Epithelial cell of proximal tubule (primary cell): Measurements from ENCODE around the gene UNKL. TPM values are rescaled to one million over a fixed set of nuclear protein-coding genes. Genes with fewer than 3 reads are reported as not detected.

Experiments
- DNase-seq: peaks from one replicate; pipeline ENCODE4 v3.0.0-alpha.2; 2011; ENCODE audit warnings: low read depth
- H3K4me3 ChIP-seq: 2 replicates; pipeline ENCODE4 v1.5.1; 2011; ENCODE audit warnings: low read depth, mild to moderate bottlenecking, low read length
- total RNA-seq: library from RNA; depleted of rRNA; stranded (reverse); fragments of >200 nt; gene quantifications from 2 replicates; pipeline ENCODE4 v1.2.3, GENCODE V29; 2015
- TF ChIP-seq, protein P1 (sequence below): conservative IDR thresholded peaks from 2 replicates; pipeline ENCODE4 v1.5.1; 2012; ENCODE audit warnings: low read depth, mild to moderate bottlenecking, low read length

UNKL gene, protein sequence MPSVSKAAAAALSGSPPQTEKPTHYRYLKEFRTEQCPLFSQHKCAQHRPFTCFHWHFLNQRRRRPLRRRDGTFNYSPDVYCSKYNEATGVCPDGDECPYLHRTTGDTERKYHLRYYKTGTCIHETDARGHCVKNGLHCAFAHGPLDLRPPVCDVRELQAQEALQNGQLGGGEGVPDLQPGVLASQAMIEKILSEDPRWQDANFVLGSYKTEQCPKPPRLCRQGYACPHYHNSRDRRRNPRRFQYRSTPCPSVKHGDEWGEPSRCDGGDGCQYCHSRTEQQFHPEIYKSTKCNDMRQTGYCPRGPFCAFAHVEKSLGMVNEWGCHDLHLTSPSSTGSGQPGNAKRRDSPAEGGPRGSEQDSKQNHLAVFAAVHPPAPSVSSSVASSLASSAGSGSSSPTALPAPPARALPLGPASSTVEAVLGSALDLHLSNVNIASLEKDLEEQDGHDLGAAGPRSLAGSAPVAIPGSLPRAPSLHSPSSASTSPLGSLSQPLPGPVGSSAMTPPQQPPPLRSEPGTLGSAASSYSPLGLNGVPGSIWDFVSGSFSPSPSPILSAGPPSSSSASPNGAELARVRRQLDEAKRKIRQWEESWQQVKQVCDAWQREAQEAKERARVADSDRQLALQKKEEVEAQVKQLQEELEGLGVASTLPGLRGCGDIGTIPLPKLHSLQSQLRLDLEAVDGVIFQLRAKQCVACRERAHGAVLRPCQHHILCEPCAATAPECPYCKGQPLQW
- 11.3 and 20.1 TPM in 2 replicates for total RNA-seq

DNA sequence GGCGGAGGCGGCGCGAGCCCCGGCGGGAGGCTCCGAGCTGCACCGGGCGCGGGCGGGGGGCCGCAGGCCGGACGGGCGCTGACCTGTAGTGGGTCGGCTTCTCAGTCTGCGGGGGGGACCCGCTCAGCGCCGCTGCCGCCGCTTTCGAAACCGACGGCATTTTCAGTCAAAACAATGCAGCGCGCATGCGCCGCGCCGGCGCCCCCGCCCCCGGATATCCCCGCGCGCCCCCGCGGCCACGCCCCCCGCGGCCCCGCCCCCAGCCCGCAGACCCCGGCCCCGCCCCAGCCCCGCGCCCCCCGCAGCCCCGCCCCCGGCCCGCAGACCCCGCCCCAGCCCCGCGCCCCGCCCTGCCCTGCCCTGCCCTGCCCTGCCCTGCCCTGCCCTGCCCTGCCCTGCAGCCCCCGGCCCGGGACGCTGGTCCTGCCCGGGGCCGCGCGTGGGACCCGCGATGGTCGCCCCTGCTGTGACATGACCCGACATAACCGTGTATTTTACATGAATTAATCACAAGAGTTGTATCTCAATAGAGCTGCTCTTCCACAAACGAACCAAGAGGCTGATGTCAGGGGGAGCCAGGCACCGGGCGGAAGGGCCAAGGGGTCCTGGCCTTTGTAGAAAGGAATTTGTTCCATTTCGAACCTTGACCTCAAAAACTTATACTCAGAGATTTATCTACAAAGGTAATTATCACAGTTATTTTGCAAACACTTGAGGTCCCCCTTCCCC is at the start of gene UNKL:
Gene UNKL, minus strand, starts transcription at position 173 of the 729 bp plus-strand sequence. Its CDS starts 13 bp downstream, at position 160.
- TF ChIP-seq, protein P1, sequence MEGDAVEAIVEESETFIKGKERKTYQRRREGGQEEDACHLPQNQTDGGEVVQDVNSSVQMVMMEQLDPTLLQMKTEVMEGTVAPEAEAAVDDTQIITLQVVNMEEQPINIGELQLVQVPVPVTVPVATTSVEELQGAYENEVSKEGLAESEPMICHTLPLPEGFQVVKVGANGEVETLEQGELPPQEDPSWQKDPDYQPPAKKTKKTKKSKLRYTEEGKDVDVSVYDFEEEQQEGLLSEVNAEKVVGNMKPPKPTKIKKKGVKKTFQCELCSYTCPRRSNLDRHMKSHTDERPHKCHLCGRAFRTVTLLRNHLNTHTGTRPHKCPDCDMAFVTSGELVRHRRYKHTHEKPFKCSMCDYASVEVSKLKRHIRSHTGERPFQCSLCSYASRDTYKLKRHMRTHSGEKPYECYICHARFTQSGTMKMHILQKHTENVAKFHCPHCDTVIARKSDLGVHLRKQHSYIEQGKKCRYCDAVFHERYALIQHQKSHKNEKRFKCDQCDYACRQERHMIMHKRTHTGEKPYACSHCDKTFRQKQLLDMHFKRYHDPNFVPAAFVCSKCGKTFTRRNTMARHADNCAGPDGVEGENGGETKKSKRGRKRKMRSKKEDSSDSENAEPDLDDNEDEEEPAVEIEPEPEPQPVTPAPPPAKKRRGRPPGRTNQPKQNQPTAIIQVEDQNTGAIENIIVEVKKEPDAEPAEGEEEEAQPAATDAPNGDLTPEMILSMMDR = no peak
- H3K4me3 ChIP-seq = peak within 1 kb of the TSS; percentile 87
- no peak for DNase-seq

DNA sequence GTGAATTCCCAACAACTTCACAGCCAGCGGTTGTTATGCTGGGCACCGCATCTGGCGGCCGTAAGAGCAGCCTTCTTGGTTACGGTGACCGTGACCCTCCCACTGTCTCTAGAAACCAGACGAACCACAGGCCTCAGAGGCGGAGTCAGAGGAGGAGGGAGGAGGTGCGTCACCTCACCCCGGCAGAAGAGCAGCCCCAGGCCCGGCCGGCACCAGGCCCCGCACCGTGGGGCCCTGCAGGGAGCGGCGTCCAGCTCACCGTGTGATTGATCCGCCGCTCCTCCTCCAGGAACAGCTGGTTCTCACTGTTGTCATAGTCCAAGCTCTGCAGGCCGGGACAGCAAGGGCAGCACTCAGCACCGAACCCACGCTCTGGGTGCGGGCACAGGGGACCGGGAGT is 46.6 kb upstream of the UNKL start:
- H3K4me3 ChIP-seq = no peak overlapping the region
- TF ChIP-seq, protein P1 = no peak
- DNase-seq = no peak

DNA sequence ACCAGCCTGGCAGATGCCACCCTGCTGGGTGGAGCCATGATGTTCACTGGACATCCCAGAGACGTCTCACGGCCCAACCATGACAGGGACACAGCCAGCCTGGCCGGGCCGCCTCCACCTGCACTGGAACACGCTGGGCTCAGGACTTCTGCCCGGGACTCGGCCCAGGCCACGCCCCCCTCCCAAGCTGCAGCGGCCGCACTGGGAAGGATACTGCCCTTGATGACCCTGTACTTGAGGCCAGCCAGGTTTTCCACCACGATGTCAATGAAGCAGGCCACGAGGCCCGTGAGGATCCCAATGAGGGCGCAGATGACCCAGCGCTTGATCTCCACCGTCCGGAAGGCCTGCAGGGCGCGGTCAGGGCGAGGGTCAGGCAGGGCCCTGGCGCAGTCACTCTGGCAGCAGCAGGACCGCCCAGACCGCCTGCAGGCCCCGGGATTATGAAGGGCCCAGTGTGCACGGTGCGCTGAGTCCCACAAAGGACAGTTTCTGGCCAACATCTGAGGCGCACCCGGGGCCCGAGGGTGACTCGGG is 46.2 kb upstream of the UNKL start:
- TF ChIP-seq, protein P1 = no peak
- DNase-seq = no peak
- H3K4me3 ChIP-seq = no peak overlapping the region

DNA sequence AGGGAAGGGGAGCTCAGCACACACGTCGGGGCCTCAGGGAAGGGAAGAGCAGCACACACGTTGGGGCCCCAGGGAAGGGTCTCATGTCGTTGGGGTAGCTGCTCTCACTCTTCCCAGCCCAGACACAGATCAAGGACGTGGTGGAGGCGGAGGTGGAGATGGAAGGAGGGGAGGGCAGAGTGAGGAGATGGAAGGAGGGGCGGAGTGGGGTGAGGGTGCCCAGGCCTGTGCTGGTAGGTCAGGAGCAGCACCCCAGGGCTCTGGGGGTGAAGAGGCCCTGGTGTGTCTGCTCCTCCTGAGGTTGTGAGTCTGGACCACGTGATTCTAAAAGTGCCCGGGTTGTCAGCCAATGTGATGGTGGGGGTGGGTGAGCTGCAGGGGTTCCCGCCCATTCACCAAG is 45.5 kb upstream of the UNKL start:
- TF ChIP-seq, protein P1 = no peak
- DNase-seq = no peak
- no peak overlapping the region for H3K4me3 ChIP-seq

DNA sequence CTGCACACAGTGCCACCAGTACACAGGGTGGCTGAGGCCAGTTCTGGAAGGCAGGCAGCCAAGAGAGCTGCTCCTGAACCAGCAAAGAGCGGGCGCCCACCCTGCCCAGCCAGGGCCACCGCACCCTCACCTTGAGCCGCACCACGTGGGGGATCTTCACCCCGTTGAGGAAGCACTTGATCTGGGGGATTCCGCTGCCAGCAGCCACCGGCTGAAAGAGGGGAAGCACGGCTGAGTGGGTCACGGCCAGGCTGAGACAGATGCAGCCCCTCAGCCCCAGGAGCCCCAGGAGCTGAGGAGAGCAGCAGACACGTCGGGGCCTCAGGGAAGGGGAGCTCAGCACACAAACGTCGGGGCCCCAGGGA is 44.5 kb upstream of the UNKL start:
- no peak overlapping the region for H3K4me3 ChIP-seq
- TF ChIP-seq, protein P1 = no peak
- DNase-seq = no peak

DNA sequence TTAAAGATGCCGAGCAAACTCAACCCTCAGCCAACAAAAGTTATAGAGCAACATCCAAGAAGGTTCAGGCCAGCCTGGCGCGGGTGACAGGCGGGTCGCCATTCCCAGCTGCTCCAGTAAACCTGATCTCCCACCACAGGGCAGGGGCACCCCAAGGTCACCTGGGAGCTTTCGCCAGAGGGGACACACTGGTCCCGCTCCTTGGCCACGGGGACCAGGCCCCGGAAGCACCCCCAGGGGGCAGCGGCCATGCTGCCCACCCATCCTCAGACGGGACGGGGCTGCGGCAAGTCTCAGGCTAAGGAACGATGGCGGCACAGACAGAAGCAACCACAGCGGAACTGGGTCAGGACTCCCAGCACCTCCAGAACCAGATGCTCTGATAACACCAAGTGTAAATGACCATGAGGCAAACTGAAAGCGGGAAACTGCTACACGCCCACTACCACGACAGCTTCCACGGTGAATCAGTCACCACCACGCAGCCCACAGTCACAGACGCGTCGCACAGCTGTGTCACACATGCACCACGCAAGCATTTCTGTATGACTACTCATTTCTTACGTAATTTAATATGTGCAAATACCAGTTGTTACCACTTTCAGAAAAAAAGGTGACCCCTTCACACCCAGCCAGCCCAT is 44.0 kb upstream of the UNKL start:
- H3K4me3 ChIP-seq = no peak overlapping the region
- DNase-seq = no peak

More for the DNA sequence above, 44.0 kb upstream of the UNKL start:
- TF ChIP-seq, protein P1 = no peak
